Measurements from ENCODE around the gene MAL.

MAL gene

DNA sequence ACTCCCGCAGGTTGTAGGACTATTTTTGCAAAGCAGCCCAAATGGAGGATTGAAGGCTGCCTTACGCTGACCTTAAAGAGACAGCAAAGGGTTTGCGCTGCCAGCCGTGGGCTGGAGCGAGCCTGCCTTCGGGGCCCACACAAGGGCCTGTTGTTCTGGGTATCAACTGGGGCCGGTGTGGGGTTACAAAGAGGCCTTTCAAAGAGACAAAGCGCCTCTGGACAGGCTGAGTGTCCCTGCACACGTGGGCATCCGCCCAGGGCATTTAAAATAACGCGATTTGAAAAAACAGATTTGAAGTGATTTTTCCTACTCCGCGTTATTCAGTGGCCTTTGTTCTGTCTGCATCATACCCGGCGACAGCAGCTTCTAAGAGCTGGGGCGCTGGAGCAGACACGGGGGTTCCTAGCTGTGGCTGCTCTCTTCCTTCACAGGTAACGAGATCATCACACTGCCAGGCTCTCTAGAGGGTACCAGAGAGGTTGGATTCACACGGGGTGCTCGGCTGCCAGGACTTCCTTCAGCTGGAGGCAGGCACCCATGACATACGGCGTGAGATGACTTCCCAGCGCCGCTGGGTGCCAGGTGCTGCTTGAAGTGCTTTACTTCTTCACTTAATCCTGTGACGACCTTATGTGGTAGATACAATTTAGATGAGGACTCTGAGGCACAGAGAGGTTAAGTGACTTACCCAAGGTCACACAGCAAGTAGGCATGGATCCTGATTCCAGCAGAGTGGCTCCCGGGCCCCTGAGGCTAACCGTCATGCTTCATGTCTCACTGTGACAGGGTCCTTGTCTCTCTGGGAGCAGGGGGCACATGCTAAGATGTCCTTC lies 32.2 kb downstream of the MAL start:
- ATAC-seq: no peak
- TF ChIP-seq, protein P1, sequence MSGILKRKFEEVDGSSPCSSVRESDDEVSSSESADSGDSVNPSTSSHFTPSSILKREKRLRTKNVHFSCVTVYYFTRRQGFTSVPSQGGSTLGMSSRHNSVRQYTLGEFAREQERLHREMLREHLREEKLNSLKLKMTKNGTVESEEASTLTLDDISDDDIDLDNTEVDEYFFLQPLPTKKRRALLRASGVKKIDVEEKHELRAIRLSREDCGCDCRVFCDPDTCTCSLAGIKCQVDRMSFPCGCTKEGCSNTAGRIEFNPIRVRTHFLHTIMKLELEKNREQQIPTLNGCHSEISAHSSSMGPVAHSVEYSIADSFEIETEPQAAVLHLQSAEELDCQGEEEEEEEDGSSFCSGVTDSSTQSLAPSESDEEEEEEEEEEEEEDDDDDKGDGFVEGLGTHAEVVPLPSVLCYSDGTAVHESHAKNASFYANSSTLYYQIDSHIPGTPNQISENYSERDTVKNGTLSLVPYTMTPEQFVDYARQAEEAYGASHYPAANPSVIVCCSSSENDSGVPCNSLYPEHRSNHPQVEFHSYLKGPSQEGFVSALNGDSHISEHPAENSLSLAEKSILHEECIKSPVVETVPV (CRISPR knock-in tag; IDR thresholded peaks at IDR 0.05): no peak
- TF ChIP-seq ZFP30 (CRISPR knock-in tag; IDR thresholded peaks at IDR 0.05): no peak
- TF ChIP-seq, protein P2, sequence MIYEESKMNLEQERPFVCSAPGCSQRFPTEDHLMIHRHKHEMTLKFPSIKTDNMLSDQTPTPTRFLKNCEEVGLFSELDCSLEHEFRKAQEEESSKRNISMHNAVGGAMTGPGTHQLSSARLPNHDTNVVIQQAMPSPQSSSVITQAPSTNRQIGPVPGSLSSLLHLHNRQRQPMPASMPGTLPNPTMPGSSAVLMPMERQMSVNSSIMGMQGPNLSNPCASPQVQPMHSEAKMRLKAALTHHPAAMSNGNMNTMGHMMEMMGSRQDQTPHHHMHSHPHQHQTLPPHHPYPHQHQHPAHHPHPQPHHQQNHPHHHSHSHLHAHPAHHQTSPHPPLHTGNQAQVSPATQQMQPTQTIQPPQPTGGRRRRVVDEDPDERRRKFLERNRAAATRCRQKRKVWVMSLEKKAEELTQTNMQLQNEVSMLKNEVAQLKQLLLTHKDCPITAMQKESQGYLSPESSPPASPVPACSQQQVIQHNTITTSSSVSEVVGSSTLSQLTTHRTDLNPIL (CRISPR knock-in tag; IDR thresholded peaks at IDR 0.05; ENCODE audit: low read depth): no peak
- no peak for TF ChIP-seq TOX (CRISPR knock-in tag; IDR thresholded peaks at IDR 0.05; ENCODE audit: borderline replicate concordance)
- TF ChIP-seq PPARA (CRISPR knock-in tag; IDR thresholded peaks at IDR 0.05; ENCODE audit: borderline replicate concordance): no peak
- no peak for TF ChIP-seq RARB (CRISPR knock-in tag; IDR thresholded peaks at IDR 0.05)
- TF ChIP-seq ARNTL (CRISPR knock-in tag; IDR thresholded peaks at IDR 0.05; ENCODE audit: borderline replicate concordance, low read depth): no peak
- no peak for TF ChIP-seq SNAI2 (CRISPR knock-in tag; IDR thresholded peaks at IDR 0.05)
- no peak for TF ChIP-seq ZNF8 (CRISPR knock-in tag; IDR thresholded peaks at IDR 0.05)

DNA sequence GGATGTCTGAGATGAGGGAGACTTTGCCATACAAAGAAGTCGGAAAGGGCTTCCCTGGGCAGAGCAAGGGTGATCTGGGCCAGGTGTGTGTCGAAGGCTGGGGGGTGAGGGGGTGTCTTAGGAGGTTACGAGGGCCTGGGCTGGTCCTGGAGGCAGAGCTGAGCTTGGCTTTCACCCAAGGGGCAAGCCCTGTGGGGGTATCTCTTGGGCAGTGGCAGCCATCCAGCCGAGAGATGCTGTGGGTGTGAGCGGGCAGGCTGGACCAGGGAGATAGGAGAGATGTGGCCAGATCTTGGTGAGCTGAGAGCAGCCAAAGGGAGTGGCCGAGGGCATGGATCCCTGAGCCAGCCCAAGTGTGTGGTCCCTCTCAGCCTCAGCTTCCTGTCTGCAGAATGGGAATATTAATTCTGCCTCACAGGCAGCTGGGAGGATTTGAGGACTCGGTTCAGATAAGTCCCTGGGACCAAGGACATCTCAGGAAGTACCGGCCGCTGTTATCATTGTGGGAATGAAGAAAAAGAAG lies 33.0 kb downstream of the MAL start:
- TF ChIP-seq ZC3H10 (CRISPR knock-in tag; IDR thresholded peaks at IDR 0.05): no peak
- TF ChIP-seq, protein P3, sequence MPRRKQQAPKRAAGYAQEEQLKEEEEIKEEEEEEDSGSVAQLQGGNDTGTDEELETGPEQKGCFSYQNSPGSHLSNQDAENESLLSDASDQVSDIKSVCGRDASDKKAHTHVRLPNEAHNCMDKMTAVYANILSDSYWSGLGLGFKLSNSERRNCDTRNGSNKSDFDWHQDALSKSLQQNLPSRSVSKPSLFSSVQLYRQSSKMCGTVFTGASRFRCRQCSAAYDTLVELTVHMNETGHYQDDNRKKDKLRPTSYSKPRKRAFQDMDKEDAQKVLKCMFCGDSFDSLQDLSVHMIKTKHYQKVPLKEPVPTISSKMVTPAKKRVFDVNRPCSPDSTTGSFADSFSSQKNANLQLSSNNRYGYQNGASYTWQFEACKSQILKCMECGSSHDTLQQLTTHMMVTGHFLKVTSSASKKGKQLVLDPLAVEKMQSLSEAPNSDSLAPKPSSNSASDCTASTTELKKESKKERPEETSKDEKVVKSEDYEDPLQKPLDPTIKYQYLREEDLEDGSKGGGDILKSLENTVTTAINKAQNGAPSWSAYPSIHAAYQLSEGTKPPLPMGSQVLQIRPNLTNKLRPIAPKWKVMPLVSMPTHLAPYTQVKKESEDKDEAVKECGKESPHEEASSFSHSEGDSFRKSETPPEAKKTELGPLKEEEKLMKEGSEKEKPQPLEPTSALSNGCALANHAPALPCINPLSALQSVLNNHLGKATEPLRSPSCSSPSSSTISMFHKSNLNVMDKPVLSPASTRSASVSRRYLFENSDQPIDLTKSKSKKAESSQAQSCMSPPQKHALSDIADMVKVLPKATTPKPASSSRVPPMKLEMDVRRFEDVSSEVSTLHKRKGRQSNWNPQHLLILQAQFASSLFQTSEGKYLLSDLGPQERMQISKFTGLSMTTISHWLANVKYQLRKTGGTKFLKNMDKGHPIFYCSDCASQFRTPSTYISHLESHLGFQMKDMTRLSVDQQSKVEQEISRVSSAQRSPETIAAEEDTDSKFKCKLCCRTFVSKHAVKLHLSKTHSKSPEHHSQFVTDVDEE (CRISPR knock-in tag; IDR thresholded peaks at IDR 0.05): no peak
- TF ChIP-seq, protein P1 (CRISPR knock-in tag; IDR thresholded peaks at IDR 0.05): no peak
- TF ChIP-seq, protein P4, sequence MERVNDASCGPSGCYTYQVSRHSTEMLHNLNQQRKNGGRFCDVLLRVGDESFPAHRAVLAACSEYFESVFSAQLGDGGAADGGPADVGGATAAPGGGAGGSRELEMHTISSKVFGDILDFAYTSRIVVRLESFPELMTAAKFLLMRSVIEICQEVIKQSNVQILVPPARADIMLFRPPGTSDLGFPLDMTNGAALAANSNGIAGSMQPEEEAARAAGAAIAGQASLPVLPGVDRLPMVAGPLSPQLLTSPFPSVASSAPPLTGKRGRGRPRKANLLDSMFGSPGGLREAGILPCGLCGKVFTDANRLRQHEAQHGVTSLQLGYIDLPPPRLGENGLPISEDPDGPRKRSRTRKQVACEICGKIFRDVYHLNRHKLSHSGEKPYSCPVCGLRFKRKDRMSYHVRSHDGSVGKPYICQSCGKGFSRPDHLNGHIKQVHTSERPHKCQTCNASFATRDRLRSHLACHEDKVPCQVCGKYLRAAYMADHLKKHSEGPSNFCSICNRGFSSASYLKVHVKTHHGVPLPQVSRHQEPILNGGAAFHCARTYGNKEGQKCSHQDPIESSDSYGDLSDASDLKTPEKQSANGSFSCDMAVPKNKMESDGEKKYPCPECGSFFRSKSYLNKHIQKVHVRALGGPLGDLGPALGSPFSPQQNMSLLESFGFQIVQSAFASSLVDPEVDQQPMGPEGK (CRISPR knock-in tag; IDR thresholded peaks at IDR 0.05; ENCODE audit: borderline replicate concordance): no peak
- TF ChIP-seq ESRRG (CRISPR knock-in tag; IDR thresholded peaks at IDR 0.05): no peak
- no peak for TF ChIP-seq GLIS3 (CRISPR knock-in tag; IDR thresholded peaks at IDR 0.05)
- TF ChIP-seq TOX (CRISPR knock-in tag; IDR thresholded peaks at IDR 0.05; ENCODE audit: borderline replicate concordance): no peak
- TF ChIP-seq, protein P2 (CRISPR knock-in tag; IDR thresholded peaks at IDR 0.05; ENCODE audit: low read depth): no peak
- TF ChIP-seq CSDC2 (CRISPR knock-in tag; IDR thresholded peaks at IDR 0.05): no peak
- no peak for TF ChIP-seq ZFP3 (CRISPR knock-in tag; IDR thresholded peaks at IDR 0.05)
- no peak for TF ChIP-seq SNAI2 (CRISPR knock-in tag; IDR thresholded peaks at IDR 0.05)
- no peak for TF ChIP-seq ZFP30 (CRISPR knock-in tag; IDR thresholded peaks at IDR 0.05)
- TF ChIP-seq ZNF565 (CRISPR knock-in tag; conservative IDR thresholded peaks at IDR 0.05; ENCODE audit: low read depth): no peak
- no peak for TF ChIP-seq ISL1 (CRISPR knock-in tag; IDR thresholded peaks at IDR 0.05)
- no peak for TF ChIP-seq ARNTL (CRISPR knock-in tag; IDR thresholded peaks at IDR 0.05; ENCODE audit: borderline replicate concordance, low read depth)
- TF ChIP-seq, protein P5, sequence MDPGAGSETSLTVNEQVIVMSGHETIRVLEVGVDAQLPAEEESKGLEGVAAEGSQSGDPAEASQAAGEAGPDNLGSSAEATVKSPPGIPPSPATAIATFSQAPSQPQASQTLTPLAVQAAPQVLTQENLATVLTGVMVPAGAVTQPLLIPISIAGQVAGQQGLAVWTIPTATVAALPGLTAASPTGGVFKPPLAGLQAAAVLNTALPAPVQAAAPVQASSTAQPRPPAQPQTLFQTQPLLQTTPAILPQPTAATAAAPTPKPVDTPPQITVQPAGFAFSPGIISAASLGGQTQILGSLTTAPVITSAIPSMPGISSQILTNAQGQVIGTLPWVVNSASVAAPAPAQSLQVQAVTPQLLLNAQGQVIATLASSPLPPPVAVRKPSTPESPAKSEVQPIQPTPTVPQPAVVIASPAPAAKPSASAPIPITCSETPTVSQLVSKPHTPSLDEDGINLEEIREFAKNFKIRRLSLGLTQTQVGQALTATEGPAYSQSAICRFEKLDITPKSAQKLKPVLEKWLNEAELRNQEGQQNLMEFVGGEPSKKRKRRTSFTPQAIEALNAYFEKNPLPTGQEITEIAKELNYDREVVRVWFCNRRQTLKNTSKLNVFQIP (CRISPR knock-in tag; IDR thresholded peaks at IDR 0.05; ENCODE audit: borderline replicate concordance, low read depth): no peak
- ATAC-seq: no peak
